GM19043 (cell line): ENCODE data around the gene TBL1XR1.
"Not testable (repeated sequence)": the region's sequence is repeated elsewhere in the genome, so short reads cannot be mapped to it uniquely, and the experiment has no call there.

Experiments used
- ATAC-seq: cut with Tn5 transposase; IDR thresholded peaks from one replicate; pipeline ENCODE4 v1.9.1; 2021; ENCODE audit warnings: low read depth; ENCODE audit not compliant: unreplicated experiment

Gene TBL1XR1

DNA sequence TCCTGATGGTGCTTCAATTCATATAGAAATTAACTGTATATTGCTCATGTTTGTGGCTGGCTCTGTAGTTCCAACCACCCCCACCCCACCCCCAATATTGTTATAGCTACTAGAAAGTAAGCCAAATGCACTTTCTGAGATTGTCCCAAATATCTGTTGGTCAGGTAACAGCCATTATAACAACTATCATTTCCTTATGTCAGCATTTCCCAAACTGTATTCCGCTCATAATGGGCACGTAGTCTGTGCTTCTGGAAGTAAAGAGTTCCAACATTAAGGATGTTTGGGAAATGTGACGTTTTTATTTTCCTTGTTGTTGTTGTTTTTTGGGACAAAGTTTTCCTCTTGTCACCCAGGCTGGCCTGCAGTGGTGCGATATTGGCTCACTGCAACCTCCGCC is 12.2 kb upstream of the TBL1XR1 start:
- ATAC-seq = no peak

DNA sequence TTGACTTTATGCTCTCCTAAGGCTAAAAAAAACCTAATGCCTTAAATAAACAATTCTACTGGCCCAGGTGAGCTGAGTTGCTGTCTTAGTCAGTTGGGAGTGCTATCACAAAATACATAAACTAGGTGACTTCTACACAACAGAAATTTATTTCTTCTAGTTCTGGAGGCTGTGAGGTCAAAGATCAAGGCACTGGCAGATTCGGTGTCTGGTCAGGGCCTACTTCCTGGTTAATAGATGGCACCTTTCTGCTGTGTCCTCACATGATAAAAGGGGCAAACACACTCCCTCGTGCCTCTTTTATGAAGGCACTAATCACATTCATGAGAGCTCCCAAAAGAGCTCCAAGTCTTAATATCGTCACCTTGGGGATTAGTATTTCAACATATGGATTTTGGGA is 11.5 kb upstream of the TBL1XR1 start:
- no peak for ATAC-seq

DNA sequence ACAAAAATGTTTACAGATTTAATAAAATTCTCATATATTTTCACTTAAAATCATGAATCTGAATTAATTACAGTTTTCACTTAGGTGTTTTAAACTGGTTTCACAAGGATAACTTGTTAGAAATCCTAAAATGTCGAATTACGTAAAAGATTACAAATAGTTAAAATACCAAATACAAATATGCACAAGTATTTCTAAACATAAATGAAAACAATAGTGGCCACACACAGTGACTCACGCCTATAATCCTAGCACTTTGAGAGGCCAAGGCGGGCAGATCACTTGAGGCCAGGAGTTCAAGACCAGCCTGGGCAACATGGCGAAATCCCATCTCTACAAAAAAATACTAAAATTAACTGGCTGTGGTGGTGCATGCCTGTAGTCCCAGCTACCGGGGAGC is 10.9 kb upstream of the TBL1XR1 start:
- no peak for ATAC-seq

DNA sequence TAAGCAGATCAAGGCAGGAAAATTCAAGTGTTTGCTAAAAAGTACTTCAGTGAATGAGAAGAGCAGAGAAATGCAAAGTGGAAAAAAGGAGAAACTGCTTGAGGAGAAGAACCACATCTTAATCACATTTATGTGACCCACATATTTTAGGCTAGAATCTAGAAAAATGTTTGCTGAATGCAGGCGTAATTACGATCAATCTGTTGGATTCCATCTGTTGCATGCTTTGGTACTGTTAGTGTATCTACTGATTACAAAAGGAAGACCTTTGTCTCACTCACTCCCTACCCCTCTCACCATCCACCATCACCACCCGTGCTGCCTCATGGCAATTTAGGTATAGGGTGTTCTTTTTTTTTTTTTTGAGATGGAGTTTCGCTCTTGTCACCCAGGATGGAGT is 9.7 kb upstream of the TBL1XR1 start:
- no peak for ATAC-seq

DNA sequence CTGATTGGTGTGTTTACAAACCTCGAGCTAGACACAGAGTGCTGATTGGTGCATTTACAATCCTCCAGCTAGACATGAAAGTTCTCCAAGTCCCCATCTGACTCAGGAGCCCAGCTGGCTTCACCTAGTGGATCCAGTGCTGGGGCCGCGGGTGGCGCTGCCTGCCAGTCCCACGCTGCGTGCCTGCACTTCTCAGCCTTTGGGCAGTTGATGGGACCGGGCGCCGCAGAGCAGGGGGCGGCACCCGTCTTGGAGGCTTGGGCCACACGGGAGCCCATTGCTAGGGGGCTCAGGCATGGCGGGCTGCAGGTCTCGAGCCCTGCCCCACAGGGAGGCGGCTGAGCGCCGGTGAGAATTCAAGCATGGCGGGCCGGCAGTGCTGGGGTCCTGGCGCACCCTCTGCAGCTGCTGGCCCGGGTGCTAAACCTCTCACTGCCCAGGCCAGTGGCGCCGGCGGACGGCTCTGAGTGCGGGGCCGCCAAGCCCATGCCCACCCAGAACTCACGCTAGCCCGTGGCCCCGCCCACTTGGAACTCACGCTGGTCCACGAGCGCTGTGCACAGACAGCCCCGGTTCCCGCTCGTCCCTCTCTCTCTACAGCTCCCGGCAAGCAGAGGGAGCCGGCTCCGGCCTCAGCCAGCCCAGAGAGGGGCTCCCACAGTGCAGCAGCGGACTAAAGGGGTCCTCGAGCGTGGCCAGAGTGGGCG is 6.6 kb upstream of the TBL1XR1 start:
- no peak for ATAC-seq

DNA sequence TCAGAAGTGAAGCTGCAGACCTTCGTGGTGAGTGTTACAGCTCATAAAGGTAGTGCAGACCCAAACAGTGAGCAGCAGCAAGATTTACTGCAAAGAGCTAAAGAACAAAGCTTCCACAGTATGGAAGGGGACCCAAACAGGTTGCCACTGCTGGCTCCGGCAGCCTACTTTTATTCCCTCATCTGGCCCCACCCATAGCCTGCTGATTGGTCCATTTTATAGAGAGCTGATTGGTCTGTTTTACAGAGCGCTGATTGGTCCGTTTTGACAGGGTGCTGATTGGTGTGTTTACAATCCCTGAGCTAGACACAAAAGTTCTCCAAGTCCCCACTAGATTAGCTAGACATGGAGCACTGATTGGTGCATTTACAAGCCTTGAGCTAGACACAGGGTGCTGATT is 5.7 kb upstream of the TBL1XR1 start:
- not testable (repeated sequence) for ATAC-seq

DNA sequence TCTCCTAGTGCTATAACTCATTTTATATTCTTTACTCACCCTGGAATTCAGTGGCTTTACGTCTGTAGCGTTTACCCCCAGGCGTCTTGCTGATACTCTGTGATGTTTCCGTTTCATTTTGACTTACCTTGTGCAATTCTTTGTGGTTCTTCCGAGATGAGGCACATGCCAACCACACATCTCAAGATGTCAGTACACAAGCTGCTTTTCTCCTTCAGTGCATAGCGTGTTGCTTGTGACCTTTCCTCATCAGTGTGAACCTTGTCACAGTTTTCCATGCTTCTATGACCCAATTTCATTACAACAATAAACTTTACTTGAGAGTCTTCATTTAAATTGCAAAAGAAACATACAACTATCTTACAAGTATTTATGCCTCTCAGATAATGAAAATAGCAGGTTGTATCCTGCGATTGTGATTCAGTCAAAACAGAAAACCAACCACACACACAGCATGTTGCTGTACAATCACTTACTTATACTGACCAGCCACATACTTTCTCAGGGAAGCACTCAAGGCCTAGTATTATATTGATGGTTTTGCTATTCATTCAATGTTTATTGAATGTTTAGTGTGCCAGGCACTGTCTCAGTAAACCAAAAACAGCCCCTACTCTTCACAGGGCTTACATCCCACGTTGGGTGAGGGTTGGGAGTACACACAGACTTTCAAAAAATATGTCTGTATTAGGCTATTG is 4.6 kb upstream of the TBL1XR1 start:
- peak; percentile 74 for ATAC-seq

DNA sequence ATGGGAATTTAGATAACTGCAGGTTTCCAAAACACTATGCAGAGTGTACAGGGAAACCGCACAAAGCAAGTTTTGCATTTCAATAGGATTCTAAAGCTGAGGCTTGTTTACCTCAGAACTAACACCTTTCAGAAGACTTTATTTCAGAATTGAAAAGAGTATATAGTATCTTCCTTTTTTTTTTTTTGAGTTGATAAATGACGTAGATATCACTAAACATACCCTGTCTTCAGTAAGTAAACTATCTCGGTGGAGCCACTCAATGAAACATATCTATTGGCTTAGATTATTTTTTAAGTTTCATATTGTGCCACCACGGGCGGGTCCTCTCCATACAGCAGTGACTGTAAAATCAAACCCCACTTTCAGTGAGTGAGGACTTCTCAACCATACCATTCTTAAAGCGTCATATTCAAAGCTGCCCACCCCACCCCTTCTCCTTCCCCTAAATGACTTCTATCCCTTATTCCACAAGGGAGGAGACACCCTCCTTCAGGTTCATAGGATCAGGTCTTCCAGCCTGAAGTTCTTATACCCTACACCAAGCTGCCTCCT is 2.0 kb upstream of the TBL1XR1 start:
- no peak for ATAC-seq

DNA sequence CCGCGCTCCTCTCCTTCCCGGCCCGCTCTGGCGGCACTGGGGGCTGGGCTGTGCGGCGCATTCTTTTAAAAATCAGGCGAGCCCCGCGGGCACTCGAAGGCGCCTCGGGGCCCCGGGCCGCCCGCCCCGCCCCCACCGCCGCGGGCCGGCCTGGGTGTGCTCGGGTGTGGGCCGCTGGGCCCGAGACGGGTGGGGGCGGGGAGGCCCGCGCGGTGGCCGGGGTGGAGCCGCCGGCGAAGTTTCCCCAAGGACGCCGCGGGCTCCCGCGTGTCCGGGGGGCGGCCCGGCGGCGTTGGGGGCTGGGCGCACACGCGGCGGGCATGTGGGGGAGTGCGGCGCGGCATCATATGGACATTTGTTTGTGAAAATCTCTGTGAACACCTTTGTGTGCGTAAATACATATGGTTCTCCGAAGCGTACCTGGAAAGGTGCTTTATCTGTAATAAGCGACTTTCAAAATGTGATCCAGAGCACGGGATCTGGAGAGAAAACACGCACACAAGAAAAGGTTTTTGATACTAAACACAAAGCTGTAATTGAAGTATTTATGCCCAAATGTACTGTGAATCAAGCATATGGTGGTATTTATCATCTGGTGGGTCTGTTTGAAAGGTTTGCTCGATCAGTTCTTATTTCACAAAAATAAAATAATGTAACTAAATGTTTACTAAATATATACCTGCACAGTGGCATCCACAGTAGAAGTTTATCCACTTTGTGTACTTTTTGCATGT is 612 bp upstream of the TBL1XR1 start:
- peak; percentile 25 for ATAC-seq

DNA sequence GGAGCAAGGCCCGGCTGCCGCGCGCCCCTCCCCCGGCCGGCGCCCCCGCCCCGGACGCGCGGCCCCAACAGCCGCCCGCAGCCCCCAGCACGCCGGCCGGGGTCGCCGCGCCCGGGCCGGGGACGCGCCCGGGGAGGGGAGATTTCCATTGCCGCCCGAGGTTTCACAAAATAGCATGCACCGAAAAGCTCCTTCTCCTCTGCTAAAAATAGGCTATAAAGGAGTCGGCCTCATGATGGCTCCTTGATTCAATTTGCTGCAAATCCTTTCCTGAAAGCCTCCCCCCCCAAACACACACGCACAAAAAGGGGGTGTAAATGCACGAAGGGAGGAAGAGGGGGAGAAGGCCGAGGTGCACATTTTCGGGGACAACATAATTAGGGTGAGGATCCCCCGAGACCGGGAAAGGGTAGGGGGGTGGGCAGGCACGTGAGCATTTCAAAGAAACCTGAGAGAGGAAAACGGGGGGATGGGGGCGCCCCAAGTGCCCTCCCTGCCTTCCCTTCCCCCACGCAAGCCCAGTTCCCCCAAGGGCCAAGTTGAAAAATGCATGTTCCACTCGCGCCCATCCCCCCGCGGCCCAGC is 734 bp downstream of the TBL1XR1 start:
- no peak for ATAC-seq

DNA sequence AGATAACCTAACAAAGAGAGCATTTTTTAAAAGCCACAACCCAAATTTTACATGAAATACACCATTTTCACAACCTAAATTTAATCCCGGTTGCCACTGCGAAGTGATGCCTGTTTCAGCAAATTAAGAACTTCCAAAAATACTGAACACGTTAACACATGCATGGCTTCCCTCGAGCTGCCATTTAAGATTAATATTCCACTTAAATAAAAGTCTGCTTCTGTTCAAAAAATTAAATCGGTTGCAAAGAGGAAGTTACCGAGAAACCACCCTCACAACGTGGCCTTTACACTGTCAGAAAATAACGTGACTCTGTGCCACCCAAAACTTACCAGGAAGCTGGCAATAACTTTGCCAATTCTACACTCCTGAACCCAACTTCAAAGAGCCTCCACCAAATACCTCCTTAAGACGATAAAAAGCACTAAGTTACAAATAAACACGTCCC is 1.2 kb downstream of the TBL1XR1 start:
- ATAC-seq = no peak

DNA sequence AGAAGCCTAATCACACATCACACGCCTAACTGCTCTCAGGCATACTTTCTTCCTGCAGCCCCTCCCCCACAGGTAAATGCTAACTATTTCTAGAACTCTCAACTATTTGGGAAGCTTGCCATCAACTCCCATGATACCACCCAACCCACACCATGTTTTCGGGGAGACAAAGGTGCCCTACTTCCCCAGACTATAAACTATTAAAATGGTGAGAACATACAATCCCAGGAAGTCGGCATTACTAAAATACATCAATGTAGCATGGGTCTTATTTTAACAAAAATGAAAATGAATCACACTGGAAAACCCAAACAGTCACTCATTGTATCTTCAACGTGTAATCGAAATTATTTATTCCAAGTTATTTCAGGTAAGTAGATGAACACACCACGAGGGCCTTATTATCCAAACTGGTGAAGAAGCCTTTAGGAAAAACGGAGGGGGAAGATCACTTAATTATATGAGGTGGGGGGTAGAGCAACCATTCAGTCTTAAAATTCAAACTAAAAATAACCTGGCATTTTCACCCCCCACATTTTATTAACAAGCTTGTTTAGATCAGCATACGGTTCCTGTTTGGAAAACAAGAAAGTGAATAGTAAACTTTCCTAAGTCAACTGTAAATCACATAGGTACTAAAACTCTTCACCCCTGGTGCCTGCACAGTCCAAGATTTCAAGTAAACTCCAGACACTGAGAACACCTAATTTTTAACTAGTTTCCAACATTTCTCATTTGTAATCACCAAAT is 1.9 kb downstream of the TBL1XR1 start:
- no peak for ATAC-seq

DNA sequence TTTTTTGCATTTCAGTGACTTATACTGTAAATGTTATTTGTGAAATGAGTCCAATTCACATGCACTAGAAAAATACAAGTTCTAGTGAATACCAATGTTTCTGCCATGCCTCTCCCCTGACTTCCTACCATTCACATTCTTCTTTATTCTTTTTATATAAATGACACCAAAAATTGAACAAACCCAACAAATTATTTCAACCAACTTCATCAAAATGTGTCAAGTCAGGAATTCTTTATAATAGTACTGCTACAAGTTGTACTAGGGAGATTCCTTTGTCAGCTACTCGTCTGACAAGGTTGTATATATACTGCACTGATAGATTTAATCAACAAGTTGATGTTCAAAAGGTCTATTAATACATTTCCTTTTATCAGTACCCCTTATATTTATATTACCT is 3.0 kb downstream of the TBL1XR1 start:
- ATAC-seq = no peak

DNA sequence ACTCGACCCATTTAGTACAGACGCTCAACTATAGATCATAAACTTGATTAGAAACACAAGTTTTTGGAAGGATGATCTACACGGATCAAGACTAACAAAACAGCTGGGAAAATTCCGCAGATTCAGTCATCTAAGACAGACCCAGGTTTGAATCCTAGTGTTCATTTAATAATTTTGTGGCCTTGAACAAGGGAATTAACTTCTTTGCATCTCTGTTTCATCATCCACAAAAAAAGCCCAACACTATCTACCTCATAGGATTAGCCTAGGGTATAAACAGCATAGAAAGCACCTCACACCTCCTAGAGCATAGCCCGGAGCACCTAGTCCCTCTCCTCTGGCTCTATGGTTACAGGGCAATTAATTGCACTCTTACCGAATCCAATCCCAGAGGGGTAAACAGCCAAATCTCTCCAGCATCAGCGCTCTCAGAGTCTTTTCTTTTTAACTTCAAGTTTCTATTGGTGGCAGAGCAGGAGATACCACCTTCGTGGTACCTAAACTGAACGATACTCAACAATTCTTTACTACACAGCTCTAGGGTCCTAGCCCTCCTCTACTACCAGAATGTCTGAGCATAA is 3.5 kb downstream of the TBL1XR1 start:
- ATAC-seq = no peak

DNA sequence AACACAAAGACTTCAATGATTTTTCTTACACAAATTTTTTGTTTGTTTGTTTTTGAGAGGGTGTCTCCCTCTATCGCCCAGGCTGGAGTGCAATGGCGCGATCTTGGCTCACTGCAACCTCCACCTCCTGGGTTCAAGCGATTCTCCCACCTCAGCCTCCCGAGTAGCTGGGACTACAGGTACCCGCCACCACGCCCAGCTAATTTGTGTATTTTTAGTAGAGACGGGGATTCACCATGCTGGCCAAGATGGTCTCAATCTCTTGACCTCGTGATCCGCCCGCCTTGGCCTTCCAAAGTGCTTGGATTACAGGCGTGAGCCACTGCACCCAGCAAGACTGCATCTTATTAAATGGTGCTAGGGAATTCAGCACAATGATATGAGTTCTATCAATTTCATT is 4.0 kb downstream of the TBL1XR1 start:
- ATAC-seq = not testable (repeated sequence)

DNA sequence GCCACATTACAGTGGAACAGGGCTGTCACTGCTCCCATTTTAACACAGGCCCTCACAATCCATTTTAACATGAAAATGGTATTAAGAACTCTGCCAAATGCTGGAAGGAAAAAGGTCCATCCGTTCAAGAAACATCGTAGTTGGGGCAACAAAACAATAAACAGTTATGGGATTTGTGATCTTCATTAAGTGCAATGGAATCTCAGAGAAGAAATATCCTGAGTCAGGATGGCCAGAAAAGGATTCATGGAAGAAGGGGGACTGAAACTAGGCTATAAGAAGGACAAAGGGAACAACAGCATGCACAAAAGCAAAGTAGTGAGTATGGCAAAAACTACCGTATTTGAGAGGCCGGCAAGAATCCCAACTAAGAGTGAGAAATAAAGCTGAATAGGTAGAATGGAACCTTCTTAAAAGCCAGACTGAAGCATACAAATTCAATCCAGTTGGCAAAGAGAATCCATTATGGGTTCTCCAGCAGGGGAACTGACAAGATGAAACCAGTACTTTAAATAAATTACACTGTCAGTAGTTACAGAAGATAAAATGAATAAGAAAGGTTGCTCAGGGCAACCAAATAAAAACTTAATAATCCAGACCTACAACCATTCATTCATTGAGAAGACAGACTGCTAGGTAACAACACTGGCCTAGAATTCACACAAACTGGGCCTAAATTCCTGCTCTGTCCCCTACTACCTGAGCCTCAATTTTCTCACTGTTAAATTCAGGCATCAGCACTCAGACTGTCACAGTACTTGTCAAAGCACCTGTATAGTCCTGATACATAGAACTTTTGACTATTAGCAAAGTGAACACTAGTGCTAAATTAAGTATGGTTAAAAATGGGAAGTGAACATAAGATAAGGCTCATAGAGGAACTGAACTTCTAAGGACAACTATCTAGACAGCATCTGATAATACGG is 6.3 kb downstream of the TBL1XR1 start:
- no peak for ATAC-seq

DNA sequence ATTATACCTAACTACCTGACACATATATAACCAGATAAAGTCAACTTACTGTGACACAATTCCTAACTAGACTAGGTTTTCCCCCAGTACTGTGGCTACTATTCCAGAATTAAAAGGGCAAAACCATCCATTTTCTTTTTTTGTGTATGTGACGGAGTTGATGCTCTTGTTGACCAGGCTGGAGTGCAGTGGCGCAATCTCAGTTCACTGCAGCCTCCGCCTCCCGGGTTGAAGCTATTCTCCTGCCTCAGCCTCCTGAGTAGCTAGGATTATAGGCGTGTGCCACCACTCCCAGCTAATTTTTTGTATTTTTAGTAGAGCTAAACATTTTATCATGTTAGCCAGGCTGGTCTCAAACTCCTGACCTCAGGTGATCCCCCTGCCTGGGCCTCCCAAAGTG is 7.1 kb downstream of the TBL1XR1 start:
- not testable (repeated sequence) for ATAC-seq

DNA sequence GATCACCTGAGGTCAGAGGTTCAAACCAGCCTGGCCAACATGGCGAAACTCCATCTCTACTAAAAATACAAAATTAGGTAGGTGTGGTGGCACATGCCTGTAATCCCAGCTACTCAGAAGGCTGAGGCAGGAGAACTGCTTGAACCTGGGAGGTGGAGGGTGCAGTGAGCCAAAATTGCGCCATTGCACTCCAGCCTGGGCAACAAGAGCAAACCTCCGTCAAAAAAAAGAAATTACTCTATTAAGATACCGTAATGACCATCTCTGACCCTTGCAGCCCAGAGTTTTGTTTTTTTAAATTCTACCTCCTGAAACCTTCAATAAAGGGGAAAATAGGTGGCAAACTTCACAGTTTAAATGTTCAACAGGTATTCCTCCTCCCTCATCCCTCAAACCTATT is 9.0 kb downstream of the TBL1XR1 start:
- not testable (repeated sequence) for ATAC-seq

DNA sequence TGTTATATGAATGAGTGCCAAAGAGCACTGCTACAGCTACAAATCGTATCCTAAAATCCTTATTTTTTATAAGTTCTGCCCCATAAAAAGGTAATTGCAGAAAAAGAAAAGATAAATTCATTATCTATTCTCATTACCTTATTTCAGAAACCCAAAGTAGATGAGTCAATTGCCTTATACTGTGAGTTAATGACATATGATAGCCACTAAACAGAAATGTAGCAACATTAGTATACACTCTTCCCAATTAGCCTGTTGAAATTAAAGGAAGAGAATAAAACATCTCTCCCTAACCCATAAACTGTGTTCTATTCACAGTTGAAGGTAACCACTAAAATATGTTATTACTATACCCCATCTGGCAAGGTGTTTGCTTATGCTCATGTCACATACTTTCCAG is 11.0 kb downstream of the TBL1XR1 start:
- ATAC-seq = no peak
